ENCODE measurements around the gene TCERG1L. TPM values are rescaled to one million over a fixed set of nuclear protein-coding genes. Genes with fewer than 3 reads are reported as not detected.

The TCERG1L gene
- total RNA-seq, 2 donors from 2014 or later, result not detected

GRCh38 chr10:131047501-131047900 is 264.0 kb downstream of the TCERG1L start:
- Mint-ChIP-seq H3K27me3 (peaks cover 4% of the 10 kb centered on the region), H3K36me3 (ENCODE audit: low read depth) (no peaks in the 10 kb centered on the region), H3K4me1 (no peaks in the 10 kb centered on the region), H3K4me3 (no peak overlapping the region), H3K27ac (no peak overlapping the region)
- DNase-seq (no peak), ATAC-seq (no peak)
- no peaks in the 10 kb centered on the region for H3K9me3 ChIP-seq (ENCODE audit: control insufficient read depth, low read length, poor library complexity, severe bottlenecking)

- no peaks in the 10 kb centered on the region for H3K36me3 Mint-ChIP-seq (ENCODE audit: low read depth)
- H3K4me1 Mint-ChIP-seq, result no peaks in the 10 kb centered on the region
- no peak for DNase-seq
These were observed 265.3 kb downstream of the TCERG1L start for GRCh38 chr10:131046194-131046593.

DNA sequence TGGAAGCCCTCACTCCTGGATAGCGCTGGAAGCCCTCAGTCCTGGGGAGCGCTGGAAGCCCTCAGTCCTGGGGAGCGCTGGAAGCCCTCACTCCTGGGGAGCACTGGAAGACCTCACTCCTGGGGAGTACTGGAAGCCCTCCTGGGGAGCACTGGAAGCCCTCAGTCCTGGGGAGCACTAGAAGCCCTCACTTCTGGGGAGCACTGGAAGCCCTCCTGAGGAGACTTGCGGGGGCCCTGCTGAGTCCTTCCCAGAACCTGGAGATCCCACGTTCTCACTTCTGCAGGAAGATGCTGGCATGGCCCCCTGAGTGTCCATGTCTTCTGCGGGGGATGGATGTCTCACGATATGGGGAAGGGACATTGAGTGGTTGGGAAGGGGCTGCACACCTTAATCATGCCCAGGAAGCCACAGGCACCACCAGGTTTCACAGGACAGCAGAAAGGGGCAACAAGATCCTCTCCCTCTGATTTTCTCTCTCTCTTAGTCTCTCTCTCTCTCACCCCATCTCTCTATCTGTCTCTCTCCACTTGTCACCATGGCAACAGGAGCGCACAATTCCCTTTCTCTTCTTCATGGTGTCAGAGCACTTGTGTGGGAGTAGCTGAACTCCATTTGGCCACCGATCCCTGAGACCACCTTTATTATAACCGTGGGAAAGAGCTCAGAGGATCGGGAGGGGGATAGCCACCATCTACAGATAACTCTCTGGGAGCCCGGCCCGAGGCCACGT is 267.0 kb downstream of the TCERG1L start:
- H3K27me3 Mint-ChIP-seq, result peaks cover 4% of the 10 kb centered on the region
- H3K27ac Mint-ChIP-seq, result no peak overlapping the region
- DNase-seq, result no peak
- H3K4me3 Mint-ChIP-seq, result no peak overlapping the region
- ATAC-seq, result no peak
- no peaks in the 10 kb centered on the region for H3K9me3 ChIP-seq (ENCODE audit: control insufficient read depth, low read length, poor library complexity, severe bottlenecking)
- no peaks in the 10 kb centered on the region for H3K36me3 Mint-ChIP-seq (ENCODE audit: low read depth)
- H3K4me1 Mint-ChIP-seq, result no peaks in the 10 kb centered on the region

More at GRCh38 chr10:131046194-131046593, 265.3 kb downstream of the TCERG1L start:
- no peak for ATAC-seq
- no peaks in the 10 kb centered on the region for H3K9me3 ChIP-seq (ENCODE audit: control insufficient read depth, low read length, poor library complexity, severe bottlenecking)
- no peak overlapping the region for H3K27ac Mint-ChIP-seq
- no peak overlapping the region for H3K4me3 Mint-ChIP-seq
- peaks cover 4% of the 10 kb centered on the region for H3K27me3 Mint-ChIP-seq

DNA sequence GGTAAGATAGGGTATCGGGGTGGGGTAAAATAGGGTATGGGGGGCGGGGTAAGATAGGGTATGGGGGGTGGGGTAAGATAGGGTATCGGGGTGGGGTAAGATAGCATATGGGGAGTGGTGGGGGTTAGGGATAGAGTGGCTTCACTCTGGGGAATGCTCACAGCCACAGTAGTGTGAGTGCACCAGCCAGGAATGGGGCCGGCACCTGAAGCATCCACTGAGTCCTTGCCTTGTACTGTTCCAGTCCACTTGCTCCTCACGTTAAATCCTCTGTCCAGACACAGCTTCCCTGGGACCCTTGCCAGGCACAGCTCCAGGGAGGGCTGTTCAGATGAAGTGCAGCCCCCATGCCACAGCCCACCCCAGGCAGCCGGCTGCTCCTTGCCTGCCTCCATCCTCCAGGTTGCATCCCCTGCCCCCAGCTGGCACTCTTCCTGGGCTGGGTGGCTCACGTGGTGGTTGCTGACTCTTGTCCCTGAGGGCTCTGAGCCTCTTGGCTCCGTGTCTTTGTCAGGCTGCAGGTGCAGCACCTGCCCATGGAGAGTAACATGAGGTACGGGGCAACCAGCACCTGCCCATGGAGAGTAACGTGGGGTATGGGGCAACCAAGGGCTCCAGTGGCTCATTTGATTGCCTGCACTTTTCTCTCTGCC is 268.4 kb downstream of the TCERG1L start:
- H3K27ac Mint-ChIP-seq, result no peak overlapping the region
- H3K4me3 Mint-ChIP-seq, result no peak overlapping the region
- peaks cover under 1% of the 10 kb centered on the region for H3K27me3 Mint-ChIP-seq
- no peaks in the 10 kb centered on the region for H3K9me3 ChIP-seq (ENCODE audit: control insufficient read depth, low read length, poor library complexity, severe bottlenecking)
- DNase-seq (no peak), ATAC-seq (no peak)
- H3K36me3 Mint-ChIP-seq (ENCODE audit: low read depth), result no peaks in the 10 kb centered on the region
- no peaks in the 10 kb centered on the region for H3K4me1 Mint-ChIP-seq

All from T-helper 17 cell (primary cell).